ENCODE measurements around the gene CNR2.
"Not testable (repeated sequence)": the region's sequence is repeated elsewhere in the genome, so short reads cannot be mapped to it uniquely, and the experiment has no call there.

CNR2 gene

GRCh38 chr1:23843644-23844043 lies 69.5 kb downstream of the CNR2 start:
- Mint-ChIP-seq H3K36me3 (ENCODE audit: low read depth) (peaks cover 17% of the 10 kb centered on the region), H3K27ac (no peak overlapping the region), H3K27me3 (ENCODE audit: low read depth, poor library complexity) (peaks cover 35% of the 10 kb centered on the region), H3K9me3 (peaks cover 18% of the 10 kb centered on the region), H3K4me1 (peaks cover 1% of the 10 kb centered on the region), H3K4me3 (no peak overlapping the region)
- no peak for TF ChIP-seq CTCF (IDR thresholded peaks at IDR 0.05)
- no peak for DNase-seq

GRCh38 chr1:23838401-23838866 lies 74.7 kb downstream of the CNR2 start:
- DNase-seq, result peak; percentile 75
- Mint-ChIP-seq H3K27me3 (ENCODE audit: low read depth, poor library complexity) (peaks cover 60% of the 10 kb centered on the region), H3K4me3 (peak overlapping the region; percentile 78), H3K4me1 (peaks cover 14% of the 10 kb centered on the region), H3K36me3 (ENCODE audit: low read depth) (no peaks in the 10 kb centered on the region), H3K27ac (no peak overlapping the region), H3K9me3 (peaks cover 5% of the 10 kb centered on the region)
- TF ChIP-seq CTCF (IDR thresholded peaks at IDR 0.05), result no peak

- H3K4me1 Mint-ChIP-seq, result peaks cover 14% of the 10 kb centered on the region
- no peak overlapping the region for H3K27ac Mint-ChIP-seq
- peaks cover 59% of the 10 kb centered on the region for H3K27me3 Mint-ChIP-seq (ENCODE audit: low read depth, poor library complexity)
- H3K36me3 Mint-ChIP-seq (ENCODE audit: low read depth), result no peaks in the 10 kb centered on the region
- TF ChIP-seq CTCF (IDR thresholded peaks at IDR 0.05), result no peak
- peaks cover 5% of the 10 kb centered on the region for H3K9me3 Mint-ChIP-seq
- H3K4me3 Mint-ChIP-seq, result peak overlapping the region; percentile 78
- peak; percentile 5 for DNase-seq
Measured at GRCh38 chr1:23837908-23838307, 75.3 kb downstream of the CNR2 start.

GRCh38 chr1:23836037-23836436 lies 77.1 kb downstream of the CNR2 start:
- Mint-ChIP-seq H3K4me3 (no peak overlapping the region), H3K27me3 (ENCODE audit: low read depth, poor library complexity) (peaks cover 48% of the 10 kb centered on the region), H3K36me3 (ENCODE audit: low read depth) (no peaks in the 10 kb centered on the region), H3K27ac (no peak overlapping the region), H3K4me1 (peaks cover 14% of the 10 kb centered on the region), H3K9me3 (peaks cover 5% of the 10 kb centered on the region)
- no peak for TF ChIP-seq CTCF (IDR thresholded peaks at IDR 0.05)
- no peak for DNase-seq

GRCh38 chr1:23834156-23834555 lies 79.0 kb downstream of the CNR2 start:
- not testable (repeated sequence) for H3K4me3 Mint-ChIP-seq; H3K27ac Mint-ChIP-seq; H3K9me3 Mint-ChIP-seq; DNase-seq; H3K36me3 Mint-ChIP-seq (ENCODE audit: low read depth)
- Mint-ChIP-seq H3K4me1 (peaks cover 14% of the 10 kb centered on the region), H3K27me3 (ENCODE audit: low read depth, poor library complexity) (peaks cover 53% of the 10 kb centered on the region)

- no peaks in the 10 kb centered on the region for H3K36me3 Mint-ChIP-seq (ENCODE audit: low read depth)
- no peaks in the 10 kb centered on the region for H3K9me3 Mint-ChIP-seq
- H3K4me3 Mint-ChIP-seq, result no peak overlapping the region
- H3K27me3 Mint-ChIP-seq (ENCODE audit: low read depth, poor library complexity), result peaks cover 17% of the 10 kb centered on the region
- peaks cover 16% of the 10 kb centered on the region for H3K4me1 Mint-ChIP-seq
- DNase-seq, result no peak
- H3K27ac Mint-ChIP-seq, result no peak overlapping the region
- no peak for TF ChIP-seq CTCF (IDR thresholded peaks at IDR 0.05)
Measured at GRCh38 chr1:23827717-23828116, 85.4 kb downstream of the CNR2 start.

- not testable (repeated sequence) for DNase-seq; H3K27ac Mint-ChIP-seq; H3K9me3 Mint-ChIP-seq; H3K36me3 Mint-ChIP-seq (ENCODE audit: low read depth)
- H3K4me1 Mint-ChIP-seq, result peaks cover 16% of the 10 kb centered on the region
- peaks cover 12% of the 10 kb centered on the region for H3K27me3 Mint-ChIP-seq (ENCODE audit: low read depth, poor library complexity)
- peak overlapping the region; percentile 48 for H3K4me3 Mint-ChIP-seq
Measured at GRCh38 chr1:23826590-23826989, 86.6 kb downstream of the CNR2 start.

Measured in nephron progenitor cell (in vitro differentiated cells).